HFFc6 (cell line): ENCODE results near the gene ESM1. TPM values are rescaled to one million over a fixed set of nuclear protein-coding genes. Genes with fewer than 3 reads are reported as not detected.
A peak's percentile ranks its signal among the peaks of the same experiment; 100 is the strongest.

Source experiments
- DNase-seq: peaks from one replicate; pipeline ENCODE4 v3.0.0-alpha.2; 2018
- H3K27ac Mint-ChIP-seq: 2 replicates; pipeline ENCODE4 v1.8.0; 2020; ENCODE audit warnings: mild to moderate bottlenecking, mixed read lengths
- H3K27me3 Mint-ChIP-seq: 2 replicates; pipeline ENCODE4 v1.8.0; 2021; ENCODE audit warnings: mild to moderate bottlenecking, moderate library complexity, mixed read lengths; ENCODE audit not compliant: insufficient read depth
- H3K36me3 Mint-ChIP-seq: 2 replicates; pipeline ENCODE4 v1.8.0; 2021; ENCODE audit warnings: low read depth, mixed read lengths
- H3K4me1 Mint-ChIP-seq: 2 replicates; pipeline ENCODE4 v1.8.0; 2020; ENCODE audit warnings: low read depth, mixed read lengths
- H3K4me3 Mint-ChIP-seq: 2 replicates; pipeline ENCODE4 v1.8.0; 2020; ENCODE audit warnings: mild to moderate bottlenecking, moderate library complexity, mixed read lengths
- H3K9me3 Mint-ChIP-seq: 2 replicates; pipeline ENCODE4 v1.8.0; 2020; ENCODE audit warnings: mild to moderate bottlenecking, mixed read lengths
- total RNA-seq, 6 experiments: library from RNA; stranded (reverse); fragmentation: NEBNext Ultra II Directional; extraction: Animal tissue kit (Norgen Biotek cat#: 25700); gene quantifications; 2 replicates in 1 of 6; 3 replicates in 5 of 6; pipeline ENCODE4 v1.2.3, GENCODE V29; 2021
- TF ChIP-seq, protein P1 (sequence below): fragments of 200-600 bp; sonication (generic); IDR thresholded peaks from 2 replicates; pipeline ENCODE4 v1.5.0; 2021; ENCODE audit warnings: antibody characterized with exemption, mild to moderate bottlenecking

ESM1 gene
- total RNA-seq, 6 experiments from 2014 or later: 8.5 to 54.1 (median 9.1) TPM

DNA sequence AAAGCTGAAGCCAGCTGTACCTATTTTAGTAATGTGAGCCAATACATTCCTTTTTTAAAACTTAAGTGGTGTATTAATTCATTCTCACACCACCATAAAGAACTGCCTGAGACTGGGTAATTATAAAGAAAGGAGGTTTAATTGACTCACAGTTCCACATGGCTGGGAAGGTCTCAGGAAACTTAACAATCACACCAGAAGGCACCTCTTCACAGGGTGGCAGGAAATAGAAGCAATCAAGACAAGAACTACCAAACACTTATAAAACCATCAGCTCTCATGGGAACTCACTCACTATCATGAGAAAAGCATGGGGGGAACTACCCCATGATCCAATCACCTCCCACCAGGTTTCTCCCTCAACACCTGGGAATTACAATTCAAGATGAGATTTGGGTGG is 21.0 kb downstream of the ESM1 start:
- H3K27me3 Mint-ChIP-seq: peaks cover 3% of the 10 kb centered on the region
- H3K4me1 Mint-ChIP-seq: peaks cover 6% of the 10 kb centered on the region

DNA sequence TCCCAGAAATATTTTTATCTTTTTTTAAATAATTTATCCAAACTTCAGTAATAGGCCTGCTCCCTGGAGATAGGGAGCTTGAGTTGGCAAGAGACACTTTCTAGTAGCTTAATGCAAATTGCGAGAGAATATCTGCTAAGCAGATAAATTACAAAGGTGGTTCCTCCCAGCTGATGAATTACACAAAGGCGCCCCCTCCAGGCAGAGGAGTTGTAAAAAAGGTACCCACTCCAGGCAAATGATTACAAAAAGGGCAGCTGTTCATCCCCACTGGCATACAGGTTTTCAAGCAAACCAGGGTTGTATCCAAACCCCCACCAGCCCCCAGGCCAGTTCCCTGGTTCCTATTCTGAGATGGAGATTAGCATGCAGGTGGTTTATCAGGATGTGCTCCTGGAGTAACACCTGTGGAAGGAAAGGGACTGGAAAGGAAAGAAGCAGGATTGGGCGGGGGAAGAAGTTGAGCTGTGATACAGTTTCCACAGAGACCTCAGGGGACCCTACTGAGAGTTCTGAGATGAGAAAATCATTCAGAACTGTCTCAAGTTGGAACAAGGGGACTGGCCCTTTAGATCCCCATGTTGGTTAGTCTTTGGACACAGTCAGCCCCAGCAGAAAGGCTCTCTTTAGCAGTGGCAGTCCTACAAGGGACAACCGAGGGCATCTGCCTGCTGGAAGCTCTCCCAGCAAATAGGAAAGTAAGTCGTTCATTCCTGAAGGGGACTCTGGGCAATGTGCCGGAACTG is 25.5 kb downstream of the ESM1 start:
- TF ChIP-seq, protein P1, sequence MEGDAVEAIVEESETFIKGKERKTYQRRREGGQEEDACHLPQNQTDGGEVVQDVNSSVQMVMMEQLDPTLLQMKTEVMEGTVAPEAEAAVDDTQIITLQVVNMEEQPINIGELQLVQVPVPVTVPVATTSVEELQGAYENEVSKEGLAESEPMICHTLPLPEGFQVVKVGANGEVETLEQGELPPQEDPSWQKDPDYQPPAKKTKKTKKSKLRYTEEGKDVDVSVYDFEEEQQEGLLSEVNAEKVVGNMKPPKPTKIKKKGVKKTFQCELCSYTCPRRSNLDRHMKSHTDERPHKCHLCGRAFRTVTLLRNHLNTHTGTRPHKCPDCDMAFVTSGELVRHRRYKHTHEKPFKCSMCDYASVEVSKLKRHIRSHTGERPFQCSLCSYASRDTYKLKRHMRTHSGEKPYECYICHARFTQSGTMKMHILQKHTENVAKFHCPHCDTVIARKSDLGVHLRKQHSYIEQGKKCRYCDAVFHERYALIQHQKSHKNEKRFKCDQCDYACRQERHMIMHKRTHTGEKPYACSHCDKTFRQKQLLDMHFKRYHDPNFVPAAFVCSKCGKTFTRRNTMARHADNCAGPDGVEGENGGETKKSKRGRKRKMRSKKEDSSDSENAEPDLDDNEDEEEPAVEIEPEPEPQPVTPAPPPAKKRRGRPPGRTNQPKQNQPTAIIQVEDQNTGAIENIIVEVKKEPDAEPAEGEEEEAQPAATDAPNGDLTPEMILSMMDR: peak; percentile 70
- H3K4me1 Mint-ChIP-seq: peaks cover 14% of the 10 kb centered on the region
- no peaks in the 10 kb centered on the region for H3K9me3 Mint-ChIP-seq
- H3K27me3 Mint-ChIP-seq: peaks cover 2% of the 10 kb centered on the region; the same call in 1 of the 2 replicates
- no peak for DNase-seq
- H3K27ac Mint-ChIP-seq: no peak overlapping the region
- no peak overlapping the region for H3K4me3 Mint-ChIP-seq
- no peaks in the 10 kb centered on the region for H3K36me3 Mint-ChIP-seq

More for the DNA sequence above, 21.0 kb downstream of the ESM1 start:
- Mint-ChIP-seq H3K27ac (no peak overlapping the region), H3K36me3 (no peaks in the 10 kb centered on the region), H3K9me3 (no peaks in the 10 kb centered on the region), H3K4me3 (no peak overlapping the region)
- DNase-seq: no peak
- TF ChIP-seq, protein P1: no peak

DNA sequence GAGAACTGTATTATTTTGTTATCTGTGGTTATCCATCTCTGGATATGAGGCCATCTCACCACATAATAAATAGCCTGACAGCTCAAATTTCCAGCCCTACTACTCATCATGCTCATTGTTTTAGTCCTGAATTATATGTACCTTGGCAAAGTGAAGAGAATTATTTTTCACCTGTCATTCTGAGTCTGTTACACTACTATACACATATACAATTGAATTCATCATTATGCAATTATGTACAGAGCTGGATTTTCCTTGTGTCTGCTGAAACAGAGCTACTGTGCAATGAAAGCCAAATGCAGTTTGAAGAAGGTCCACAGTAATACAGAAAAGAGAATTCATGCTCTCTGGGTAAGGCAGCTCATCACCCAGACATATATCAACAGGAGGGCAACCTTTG is 28.5 kb downstream of the ESM1 start:
- Mint-ChIP-seq H3K27me3 (peaks cover 2% of the 10 kb centered on the region; the same call in 1 of the 2 replicates), H3K4me3 (no peak overlapping the region), H3K4me1 (peaks cover 8% of the 10 kb centered on the region; the same call in 1 of the 2 replicates), H3K36me3 (peaks cover 9% of the 10 kb centered on the region), H3K27ac (no peak overlapping the region), H3K9me3 (peaks cover 10% of the 10 kb centered on the region)
- DNase-seq: no peak
- TF ChIP-seq, protein P1: no peak

DNA sequence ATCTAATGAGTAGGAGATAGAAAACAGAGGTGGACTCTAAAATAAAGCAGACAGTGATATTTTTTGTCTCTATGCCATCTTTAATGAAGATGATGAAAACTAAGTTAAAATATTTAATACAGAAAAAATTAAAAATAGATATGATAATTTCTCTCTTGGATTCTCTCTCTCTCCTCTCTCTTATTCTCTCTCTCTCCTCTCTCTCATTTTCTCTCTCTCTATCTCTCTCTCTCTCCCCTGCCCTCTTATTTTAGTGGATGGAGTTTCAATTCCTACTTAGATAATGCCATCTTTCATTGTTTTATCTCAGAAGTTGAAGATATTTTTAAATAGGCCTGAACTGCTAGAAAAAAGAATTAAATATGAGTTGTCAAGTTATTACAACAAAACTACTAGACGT is 38.2 kb downstream of the ESM1 start:
- TF ChIP-seq, protein P1: no peak
- no peak for DNase-seq
- Mint-ChIP-seq H3K4me1 (peaks cover 10% of the 10 kb centered on the region; the same call in 1 of the 2 replicates), H3K36me3 (no peaks in the 10 kb centered on the region), H3K4me3 (no peak overlapping the region), H3K9me3 (no peaks in the 10 kb centered on the region), H3K27ac (no peak overlapping the region), H3K27me3 (no peaks in the 10 kb centered on the region)

DNA sequence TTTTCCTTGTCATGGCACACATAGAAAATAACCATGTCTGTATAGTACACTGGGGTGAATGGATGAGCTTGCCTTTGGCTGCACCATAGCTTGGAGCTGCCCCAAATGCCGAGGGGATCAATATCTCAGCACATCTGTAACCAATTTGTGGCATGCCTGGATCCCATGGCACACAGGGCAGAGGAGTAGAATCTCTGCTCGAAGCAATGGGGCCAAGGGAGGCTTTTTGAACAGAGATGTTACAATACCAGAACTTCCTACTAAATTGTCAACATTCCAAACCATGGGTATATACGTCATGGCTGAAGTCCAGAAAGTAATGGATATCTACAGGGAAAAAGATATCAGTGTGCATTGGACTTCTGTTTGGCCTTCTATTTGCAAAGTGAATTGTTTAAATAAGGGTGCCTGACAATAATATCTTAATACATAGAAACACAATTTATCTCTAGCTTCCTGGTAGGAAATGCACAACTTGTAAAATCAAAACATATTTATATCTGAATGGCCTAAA is 39.0 kb downstream of the ESM1 start:
- TF ChIP-seq, protein P1: no peak
- no peaks in the 10 kb centered on the region for H3K27me3 Mint-ChIP-seq
- no peak overlapping the region for H3K27ac Mint-ChIP-seq
- peaks cover 10% of the 10 kb centered on the region; the same call in 1 of the 2 replicates for H3K4me1 Mint-ChIP-seq
- H3K9me3 Mint-ChIP-seq: no peaks in the 10 kb centered on the region
- H3K4me3 Mint-ChIP-seq: no peak overlapping the region
- H3K36me3 Mint-ChIP-seq: no peaks in the 10 kb centered on the region
- DNase-seq: no peak
